ENCODE measurements around the gene TNFRSF11A. TPM values are rescaled to one million over a fixed set of nuclear protein-coding genes. Genes with fewer than 3 reads are reported as not detected.
A peak's percentile ranks its signal among the peaks of the same experiment; 100 is the strongest.

The TNFRSF11A gene
- total RNA-seq, 1 donor from 2014 or later, result not detected

GRCh38 chr18:62377131-62377807, 52.2 kb downstream of the TNFRSF11A start:
- no peak for DNase-seq (ENCODE audit: low read depth)

- DNase-seq (ENCODE audit: low read depth), result no peak
Measured at GRCh38 chr18:62379051-62379450, 53.9 kb downstream of the TNFRSF11A start.

GRCh38 chr18:62381373-62381772, 56.3 kb downstream of the TNFRSF11A start:
- DNase-seq (ENCODE audit: low read depth), result no peak

GRCh38 chr18:62384068-62384467, 59.0 kb downstream of the TNFRSF11A start:
- no peak for DNase-seq (ENCODE audit: low read depth)

GRCh38 chr18:62384610-62385097, 59.5 kb downstream of the TNFRSF11A start:
- no peak for DNase-seq (ENCODE audit: low read depth)

GRCh38 chr18:62386091-62386490, 61.0 kb downstream of the TNFRSF11A start:
- no peak for DNase-seq (ENCODE audit: low read depth)

- DNase-seq (ENCODE audit: low read depth), result no peak
Measured at GRCh38 chr18:62386601-62387000, 61.5 kb downstream of the TNFRSF11A start.

GRCh38 chr18:62387257-62387656, 62.1 kb downstream of the TNFRSF11A start:
- DNase-seq (ENCODE audit: low read depth), result no peak

GRCh38 chr18:62388855-62389760, 64.0 kb downstream of the TNFRSF11A start:
- peak; percentile 3 for DNase-seq (ENCODE audit: low read depth)

- no peak for DNase-seq (ENCODE audit: low read depth)
Measured at GRCh38 chr18:62389761-62390481, 64.8 kb downstream of the TNFRSF11A start.

GRCh38 chr18:62394006-62394763, 69.1 kb downstream of the TNFRSF11A start:
- no peak for DNase-seq (ENCODE audit: low read depth)

GRCh38 chr18:62396381-62396780, 71.3 kb downstream of the TNFRSF11A start:
- DNase-seq (ENCODE audit: low read depth), result no peak

GRCh38 chr18:62396967-62397366, 71.9 kb downstream of the TNFRSF11A start:
- DNase-seq (ENCODE audit: low read depth), result no peak

GRCh38 chr18:62398291-62398690, 73.2 kb downstream of the TNFRSF11A start:
- DNase-seq (ENCODE audit: low read depth), result no peak

- no peak for DNase-seq (ENCODE audit: low read depth)
Measured at GRCh38 chr18:62399276-62399675, 74.2 kb downstream of the TNFRSF11A start.

- no peak for DNase-seq (ENCODE audit: low read depth)
Measured at GRCh38 chr18:62399781-62400308, 74.7 kb downstream of the TNFRSF11A start.

- no peak for DNase-seq (ENCODE audit: low read depth)
Measured at GRCh38 chr18:62400916-62401315, 75.8 kb downstream of the TNFRSF11A start.

GRCh38 chr18:62402342-62402948, 77.3 kb downstream of the TNFRSF11A start:
- DNase-seq (ENCODE audit: low read depth), result no peak

- DNase-seq (ENCODE audit: low read depth), result no peak
Measured at GRCh38 chr18:62403120-62403519, 78.0 kb downstream of the TNFRSF11A start.

GRCh38 chr18:62404881-62405280, 79.8 kb downstream of the TNFRSF11A start:
- DNase-seq (ENCODE audit: low read depth), result no peak

Measured in myocyte (in vitro differentiated cells).